Nephron progenitor cell (in vitro differentiated cells): ENCODE results near the gene UCHL3.
A peak's percentile ranks its signal among the peaks of the same experiment; 100 is the strongest.
"Not testable (repeated sequence)": the region's sequence is repeated elsewhere in the genome, so short reads cannot be mapped to it uniquely, and the experiment has no call there.

ENCODE experiments used
- DNase-seq: peaks from one replicate; pipeline ENCODE4 v3.0.0; 2021
- H3K27ac Mint-ChIP-seq: 2 replicates; pipeline ENCODE4 v1.8.0; 2021; ENCODE audit warnings: mild to moderate bottlenecking, moderate library complexity, mixed read lengths
- H3K27me3 Mint-ChIP-seq: 2 replicates; pipeline ENCODE4 v1.8.0; 2021; ENCODE audit warnings: mild to moderate bottlenecking, low read depth, mixed read lengths; ENCODE audit not compliant: poor library complexity
- H3K36me3 Mint-ChIP-seq: 2 replicates; pipeline ENCODE4 v1.8.0; 2021; ENCODE audit warnings: low read depth, mixed read lengths
- H3K4me1 Mint-ChIP-seq: 2 replicates; pipeline ENCODE4 v1.8.0; 2021; ENCODE audit warnings: mixed read lengths
- H3K4me3 Mint-ChIP-seq: 2 replicates; pipeline ENCODE4 v1.8.0; 2021; ENCODE audit warnings: mild to moderate bottlenecking, moderate library complexity, mixed read lengths
- H3K9me3 Mint-ChIP-seq: 2 replicates; pipeline ENCODE4 v1.8.0; 2021; ENCODE audit warnings: mild to moderate bottlenecking, moderate library complexity, mixed read lengths
- CTCF ChIP-seq: fragments of 200-600 bp; sonication (generic); IDR thresholded peaks from 2 replicates; pipeline ENCODE4 v1.5.0; 2021; ENCODE audit warnings: antibody characterized with exemption

Gene UCHL3

DNA sequence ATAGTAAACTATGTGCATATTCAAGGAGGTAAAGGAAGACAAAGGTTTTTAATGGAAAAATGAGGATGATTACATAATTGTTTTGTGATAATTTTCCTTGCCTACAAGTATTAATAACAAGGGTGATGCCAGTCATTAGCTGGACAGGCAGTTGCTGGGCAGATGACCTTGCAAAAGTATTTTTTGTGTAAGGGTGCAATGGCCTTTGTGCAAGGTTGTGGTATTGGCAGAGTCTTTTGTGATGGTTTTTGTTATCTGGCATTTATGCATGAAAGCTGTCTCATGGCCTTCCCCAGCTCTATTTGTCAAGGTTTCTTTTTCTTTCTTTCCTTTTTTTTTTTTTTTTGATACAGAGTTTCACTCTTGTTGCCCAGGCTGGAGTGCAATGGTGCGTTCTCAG, 7.6 kb upstream of the UCHL3 start:
- Mint-ChIP-seq H3K27me3 (no peaks in the 10 kb centered on the region), H3K4me1 (peaks cover 8% of the 10 kb centered on the region), H3K9me3 (peaks cover 4% of the 10 kb centered on the region), H3K36me3 (peaks cover 5% of the 10 kb centered on the region), H3K4me3 (no peak overlapping the region), H3K27ac (no peak overlapping the region)
- DNase-seq = no peak
- no peak for TF ChIP-seq CTCF

GRCh38 chr13:75544681-75545330, 4.8 kb upstream of the UCHL3 start:
- TF ChIP-seq CTCF = no peak
- Mint-ChIP-seq H3K4me3 (no peak overlapping the region), H3K4me1 (peaks cover 14% of the 10 kb centered on the region), H3K27me3 (no peaks in the 10 kb centered on the region), H3K36me3 (no peaks in the 10 kb centered on the region), H3K27ac (no peak overlapping the region), H3K9me3 (no peaks in the 10 kb centered on the region)
- no peak for DNase-seq

DNA sequence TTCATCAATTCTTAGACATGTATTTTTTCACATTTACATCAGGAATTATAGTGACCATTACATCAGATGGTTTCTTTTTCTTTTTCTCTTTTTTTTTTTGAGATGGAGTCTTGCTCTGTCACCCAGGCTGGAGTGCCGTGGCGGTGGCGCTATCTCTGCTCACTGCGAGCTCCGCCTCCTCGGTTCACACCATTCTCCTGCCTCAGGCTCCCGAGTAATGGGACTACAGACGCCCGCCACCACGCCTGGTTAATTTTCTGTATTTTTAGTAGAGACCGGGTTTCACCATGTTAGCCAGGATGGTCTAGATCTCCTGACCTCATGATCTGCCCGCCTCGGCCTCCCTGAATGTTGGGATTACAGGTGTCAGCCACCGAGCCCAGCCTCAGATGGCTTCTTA, 4.2 kb upstream of the UCHL3 start:
- H3K36me3 Mint-ChIP-seq, H3K4me3 Mint-ChIP-seq, DNase-seq, H3K9me3 Mint-ChIP-seq, H3K27ac Mint-ChIP-seq, H3K27me3 Mint-ChIP-seq: not testable (repeated sequence)
- H3K4me1 Mint-ChIP-seq = peaks cover 19% of the 10 kb centered on the region

GRCh38 chr13:75547917-75548316, 1.7 kb upstream of the UCHL3 start:
- TF ChIP-seq CTCF = no peak
- Mint-ChIP-seq H3K27me3 (no peaks in the 10 kb centered on the region), H3K36me3 (no peaks in the 10 kb centered on the region), H3K4me1 (peaks cover 31% of the 10 kb centered on the region), H3K9me3 (no peaks in the 10 kb centered on the region), H3K27ac (no peak overlapping the region), H3K4me3 (peak overlapping the region; percentile 96)
- DNase-seq = no peak

DNA sequence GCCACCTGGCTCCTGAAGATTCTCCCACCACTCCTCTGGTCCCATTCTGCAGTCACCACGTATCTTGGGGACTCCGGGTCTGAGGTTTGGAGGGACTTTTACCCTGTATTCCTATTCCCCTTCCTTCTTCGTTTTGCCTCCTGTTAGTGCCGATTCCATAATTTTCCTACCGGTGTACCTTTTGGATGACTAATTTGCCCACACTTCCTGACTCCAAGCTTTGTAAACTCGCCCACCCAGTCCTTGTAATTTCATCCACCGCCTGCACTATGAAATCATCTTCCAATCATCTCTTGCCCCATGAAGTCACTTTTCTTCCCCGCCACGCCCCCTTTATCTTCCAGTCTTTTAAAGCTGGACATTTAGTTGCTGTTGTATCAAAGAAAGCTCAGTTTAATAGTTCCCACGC, 572 bp downstream of the UCHL3 start:
- Mint-ChIP-seq H3K36me3 (peaks cover 22% of the 10 kb centered on the region), H3K27ac (peak overlapping the region; percentile 90), H3K4me1 (peaks cover 31% of the 10 kb centered on the region), H3K4me3 (peak overlapping the region; percentile 96), H3K9me3 (no peaks in the 10 kb centered on the region), H3K27me3 (no peaks in the 10 kb centered on the region)
- peak; percentile 40 for DNase-seq
- no peak for TF ChIP-seq CTCF

- Mint-ChIP-seq H3K36me3 (peaks cover 46% of the 10 kb centered on the region), H3K4me1 (peaks cover 16% of the 10 kb centered on the region), H3K27me3 (no peaks in the 10 kb centered on the region), H3K27ac (no peak overlapping the region), H3K4me3 (no peak overlapping the region), H3K9me3 (no peaks in the 10 kb centered on the region)
- DNase-seq = no peak
- TF ChIP-seq CTCF = no peak
Observed at GRCh38 chr13:75554464-75554863, 4.9 kb downstream of the UCHL3 start.
